Dermis lymphatic vessel endothelial cell (primary cell): ENCODE data around the gene MCAT. TPM values are rescaled to one million over a fixed set of nuclear protein-coding genes. Genes with fewer than 3 reads are reported as not detected.

ENCODE experiments used
- total RNA-seq: library from RNA; depleted of rRNA; stranded (reverse); fragments of >200 nt; gene quantifications from 2 replicates; pipeline ENCODE4 v1.2.1, GENCODE V29; 2014

Gene MCAT, protein sequence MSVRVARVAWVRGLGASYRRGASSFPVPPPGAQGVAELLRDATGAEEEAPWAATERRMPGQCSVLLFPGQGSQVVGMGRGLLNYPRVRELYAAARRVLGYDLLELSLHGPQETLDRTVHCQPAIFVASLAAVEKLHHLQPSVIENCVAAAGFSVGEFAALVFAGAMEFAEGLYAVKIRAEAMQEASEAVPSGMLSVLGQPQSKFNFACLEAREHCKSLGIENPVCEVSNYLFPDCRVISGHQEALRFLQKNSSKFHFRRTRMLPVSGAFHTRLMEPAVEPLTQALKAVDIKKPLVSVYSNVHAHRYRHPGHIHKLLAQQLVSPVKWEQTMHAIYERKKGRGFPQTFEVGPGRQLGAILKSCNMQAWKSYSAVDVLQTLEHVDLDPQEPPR
- 9.9 and 11.3 TPM in 2 replicates for total RNA-seq

DNA sequence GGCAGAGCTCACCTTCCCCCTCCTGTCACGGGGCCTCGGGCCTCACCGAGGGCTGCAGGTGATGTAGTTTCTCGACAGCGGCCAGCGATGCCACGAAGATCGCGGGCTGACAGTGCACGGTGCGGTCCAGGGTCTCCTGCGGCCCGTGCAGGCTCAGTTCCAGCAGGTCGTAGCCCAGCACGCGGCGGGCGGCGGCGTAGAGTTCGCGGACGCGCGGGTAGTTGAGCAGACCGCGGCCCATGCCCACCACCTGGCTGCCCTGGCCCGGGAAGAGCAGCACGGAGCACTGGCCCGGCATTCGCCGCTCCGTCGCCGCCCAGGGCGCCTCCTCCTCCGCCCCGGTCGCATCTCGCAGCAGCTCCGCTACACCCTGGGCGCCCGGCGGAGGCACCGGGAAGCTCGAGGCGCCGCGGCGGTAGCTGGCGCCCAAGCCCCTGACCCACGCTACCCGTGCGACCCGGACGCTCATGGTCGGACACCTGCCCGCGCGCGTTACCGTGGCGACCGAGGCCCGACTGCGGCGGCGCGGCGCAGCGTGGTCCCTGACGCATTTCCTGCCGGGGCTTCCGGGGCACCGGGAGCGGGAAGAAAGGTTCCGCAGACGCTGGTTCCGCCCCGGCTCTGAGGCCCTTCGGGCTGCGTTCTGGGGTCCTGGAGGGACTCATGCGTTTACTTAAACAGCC, at the start of gene MCAT:
Gene MCAT (minus strand): TSS at position 519 of the 683 bp plus-strand sequence. CDS start 50 bp downstream, at position 469.

DNA sequence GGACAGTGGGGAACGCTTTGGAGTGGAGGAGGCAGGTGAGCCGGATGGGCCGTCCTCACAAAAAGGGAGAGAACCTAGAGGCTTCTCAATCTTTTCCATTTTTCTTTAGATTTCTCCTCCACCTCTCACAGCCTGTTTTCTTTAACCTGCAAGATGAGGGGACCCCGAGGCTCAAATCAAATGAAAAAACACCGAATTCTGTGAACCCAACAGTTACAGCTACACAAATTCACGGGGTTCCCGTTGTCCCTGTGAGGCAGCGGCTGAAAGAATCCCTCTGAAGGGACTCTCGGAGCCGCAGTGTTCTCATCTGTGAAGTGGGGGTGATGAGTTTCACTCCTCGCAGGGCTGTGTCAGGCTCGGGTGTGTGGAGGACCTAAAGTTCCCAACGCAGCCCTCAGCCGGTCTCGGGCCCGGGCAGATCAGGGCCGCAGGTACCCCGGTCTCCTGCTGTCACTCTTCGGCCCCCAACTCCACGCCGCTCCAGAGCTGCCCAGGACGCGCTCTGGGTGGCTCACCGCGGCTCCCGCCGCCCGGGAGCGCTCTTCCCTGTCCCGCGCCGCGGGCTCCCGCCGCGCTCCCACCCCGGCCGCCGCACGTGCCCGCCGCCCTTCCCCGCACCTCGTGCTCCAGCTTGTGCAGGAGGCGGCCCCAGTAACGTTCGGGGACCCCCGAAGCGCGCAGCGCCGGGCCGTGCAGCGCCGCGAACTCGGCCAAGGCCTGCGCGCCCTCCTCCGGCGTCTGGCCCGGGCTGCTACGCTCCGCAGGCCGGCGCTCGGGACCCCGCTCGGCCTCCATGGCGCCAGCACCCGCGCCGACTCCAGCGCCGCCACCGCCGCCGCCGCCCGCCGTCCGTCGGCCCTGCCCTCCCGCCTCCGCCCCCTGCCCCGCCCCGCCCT, 43.3 kb upstream of the MCAT start, which contains the start of gene TTLL12:
Gene TTLL12 (minus strand): TSS at position 863 of the 899 bp plus-strand sequence. CDS start 65 bp downstream, at position 798.

DNA sequence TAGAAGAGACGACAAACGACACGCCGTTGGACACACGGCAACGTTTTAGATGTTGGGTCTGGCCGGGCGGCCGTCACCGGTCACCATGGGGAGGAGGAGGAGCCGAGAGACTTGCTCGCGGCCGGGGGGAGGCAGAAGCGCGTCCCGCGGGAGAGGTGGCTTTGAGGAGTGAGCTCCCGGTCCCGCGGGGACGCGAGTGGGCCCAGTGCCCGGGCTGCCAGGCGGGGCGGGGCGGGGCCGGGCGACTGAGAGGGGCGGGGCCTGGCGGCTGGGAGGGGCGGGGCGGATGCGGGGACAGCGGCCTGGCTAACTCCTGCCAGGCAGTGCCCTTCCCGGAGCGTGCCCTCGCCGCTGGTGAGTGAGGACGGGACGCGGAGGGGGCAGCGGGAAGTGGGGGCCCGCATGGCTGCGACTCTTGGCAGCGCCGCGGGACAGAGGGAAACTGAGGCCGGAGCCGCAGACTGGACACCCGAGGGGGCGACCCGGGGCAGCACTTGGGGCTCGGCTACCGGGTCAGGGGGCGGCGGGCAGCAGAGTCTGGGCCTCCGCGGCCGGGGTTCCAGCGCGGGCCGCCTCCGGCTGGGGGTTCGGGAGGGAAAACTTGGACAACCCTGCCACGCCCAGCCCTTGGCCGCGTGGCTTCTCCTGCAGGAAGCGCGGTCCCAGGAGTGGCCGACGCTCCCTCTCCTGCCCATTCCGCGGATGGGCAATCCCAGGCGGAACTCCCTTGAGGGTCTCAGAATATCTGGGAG, 8.2 kb upstream of the MCAT start, which contains the start of gene TSPO:
Gene TSPO (plus strand): TSS at position 309 of the 752 bp plus-strand sequence. CDS start 7,680 bp downstream, outside the sequence.

DNA sequence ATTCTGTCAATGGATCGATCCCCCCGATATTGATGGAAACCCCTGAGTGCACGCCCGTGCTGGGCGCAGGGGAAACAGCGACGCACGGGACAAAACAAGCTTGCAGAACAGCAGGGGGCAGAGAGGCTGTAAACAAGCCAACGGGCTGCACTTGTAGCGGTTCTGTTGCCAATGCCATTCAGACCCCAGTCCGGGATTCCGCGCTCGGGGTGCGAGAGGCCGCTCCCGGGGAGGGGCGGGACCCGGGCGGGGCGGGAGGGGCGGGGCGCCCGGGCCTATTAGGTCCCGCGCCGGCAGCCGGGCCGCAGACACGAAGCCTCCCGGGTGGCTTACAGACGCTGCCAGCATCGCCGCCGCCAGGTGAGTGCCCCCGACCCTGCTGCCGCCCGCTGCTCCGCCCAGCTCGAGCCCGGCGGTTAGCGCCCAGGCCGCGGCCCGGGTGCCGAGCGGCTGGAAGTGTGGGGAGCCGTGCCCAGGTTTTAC, 32.7 kb downstream of the MCAT start, which contains the start of gene BIK:
Gene BIK (plus strand): TSS at position 307 of the 483 bp plus-strand sequence. CDS start 13,273 bp downstream, outside the sequence.

DNA sequence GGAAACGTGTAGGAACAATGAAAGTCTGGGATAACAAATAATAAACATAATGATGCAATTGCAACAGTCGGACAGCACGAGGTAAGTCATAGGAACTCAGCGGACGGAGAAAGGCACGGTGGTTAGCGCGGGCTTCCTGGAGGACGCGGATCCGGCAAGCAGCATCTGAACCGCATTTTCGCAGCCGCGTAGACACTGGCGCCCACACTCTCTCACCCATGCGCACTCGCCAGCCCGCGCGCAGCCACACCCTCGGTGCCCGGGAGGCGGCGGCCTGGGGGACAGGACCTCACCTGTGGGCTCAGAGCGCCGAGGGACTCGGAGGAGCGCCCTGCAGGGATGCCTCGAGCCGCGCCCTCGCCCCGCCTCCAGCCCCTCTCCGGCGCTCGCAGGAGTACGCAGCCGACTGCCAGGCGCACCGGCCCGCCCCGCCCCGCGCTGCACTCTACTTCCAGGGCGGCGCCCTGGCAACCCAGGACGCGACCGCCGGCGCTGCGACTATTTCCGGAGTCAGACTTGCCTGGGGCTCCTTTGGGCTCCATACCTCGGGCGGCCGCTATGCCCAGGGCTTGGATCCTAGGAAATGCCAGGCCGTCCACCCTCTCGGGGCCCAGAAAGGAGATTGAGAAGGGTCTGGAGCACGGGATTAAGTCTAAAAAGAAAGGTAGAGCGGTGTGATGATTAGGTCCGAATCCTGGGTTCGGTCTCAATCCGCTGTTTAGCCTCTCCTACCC, 54.0 kb downstream of the MCAT start, which contains the start of gene TTLL1:
Gene TTLL1 (minus strand): TSS at position 408 of the 734 bp plus-strand sequence. CDS start 13,805 bp downstream, outside the sequence.

Other genes with a start within 250 kb of the MCAT start
- 86.8 and 96.8 TPM in 2 replicates for gene PACSIN2, start 128.2 kb downstream of the MCAT start, total RNA-seq
- gene TTLL1, start 54.0 kb downstream of the MCAT start, total RNA-seq = 9.2 TPM in 2 replicates
- 1.6 and 4.1 TPM in 2 replicates for gene BIK, start 32.6 kb downstream of the MCAT start, total RNA-seq
- 233 and 274 TPM in 2 replicates for gene TSPO, start 8.2 kb upstream of the MCAT start, total RNA-seq
- 15.5 and 25.8 TPM in 2 replicates for gene TTLL12, start 43.7 kb upstream of the MCAT start, total RNA-seq
- gene SCUBE1, start 200.0 kb upstream of the MCAT start, total RNA-seq = 0.86 and 1.8 TPM in 2 replicates